Stimulated activated CD4-positive, alpha-beta T cell treated with anti-CD3 and anti-CD28 coated beads, Interleukin-2, amount 100 ng/mL, for 48 hours (primary cell): ENCODE data around the gene SH3RF1.
"Not testable (repeated sequence)": the region's sequence is repeated elsewhere in the genome, so short reads cannot be mapped to it uniquely, and the experiment has no call there.

ENCODE experiments used
- DNase-seq, 2 donors: peaks; one replicate each; pipeline ENCODE4 v3.0.0-alpha.2; 2020

SH3RF1 gene

GRCh38 chr4:169270810-169271691 lies at the start of gene SH3RF1:
Gene SH3RF1 (minus strand): TSS chr4:169270956. CDS start chr4:169269212, 1,744 bp downstream.
- DNase-seq, result peak; percentile 6 to 16

GRCh38 chr4:169315530-169316343 lies 45.0 kb upstream of the SH3RF1 start:
- no peak for DNase-seq

GRCh38 chr4:169314906-169315305 lies 44.1 kb upstream of the SH3RF1 start:
- DNase-seq, result no peak

- DNase-seq, result no peak
Observed at GRCh38 chr4:169313732-169314131, 43.0 kb upstream of the SH3RF1 start.

GRCh38 chr4:169312690-169313422 lies 42.1 kb upstream of the SH3RF1 start:
- no peak for DNase-seq

GRCh38 chr4:169311643-169312365 lies 41.0 kb upstream of the SH3RF1 start:
- DNase-seq, result no peak

- DNase-seq, result no peak
Observed at GRCh38 chr4:169309326-169309967, 38.7 kb upstream of the SH3RF1 start.

GRCh38 chr4:169307576-169307975 lies 36.8 kb upstream of the SH3RF1 start:
- no peak for DNase-seq

- no peak for DNase-seq
Observed at GRCh38 chr4:169305651-169306050, 34.9 kb upstream of the SH3RF1 start.

- DNase-seq, result no peak
Observed at GRCh38 chr4:169305173-169305572, 34.4 kb upstream of the SH3RF1 start.

GRCh38 chr4:169295822-169296221 lies 25.1 kb upstream of the SH3RF1 start:
- DNase-seq, result no peak

- no peak for DNase-seq
Observed at GRCh38 chr4:169293343-169294176, 22.8 kb upstream of the SH3RF1 start.

- not testable (repeated sequence) for DNase-seq
Observed at GRCh38 chr4:169287983-169288382, 17.2 kb upstream of the SH3RF1 start.

GRCh38 chr4:169286562-169287301 lies 16.0 kb upstream of the SH3RF1 start:
- no peak for DNase-seq

GRCh38 chr4:169283114-169283509 lies 12.4 kb upstream of the SH3RF1 start:
- DNase-seq, result no peak

GRCh38 chr4:169282429-169283113 lies 11.8 kb upstream of the SH3RF1 start:
- DNase-seq, result no peak

GRCh38 chr4:169279108-169279507 lies 8.4 kb upstream of the SH3RF1 start:
- DNase-seq, result no peak

GRCh38 chr4:169278624-169279023 lies 7.9 kb upstream of the SH3RF1 start:
- DNase-seq, result no peak

- not testable (repeated sequence) for DNase-seq
Observed at GRCh38 chr4:169277838-169278237, 7.1 kb upstream of the SH3RF1 start.

GRCh38 chr4:169275180-169275579 lies 4.4 kb upstream of the SH3RF1 start:
- DNase-seq, result no peak
